AG10803 (cell line): ENCODE data around the gene ARL3.

ENCODE experiments used
- DNase-seq: peaks from one replicate; pipeline ENCODE4 v3.0.0; 2010; ENCODE audit warnings: low read depth
- H3K4me3 ChIP-seq: 2 replicates; pipeline ENCODE4 v1.5.1; 2011; ENCODE audit warnings: mild to moderate bottlenecking, low read length, control low read depth
- TF ChIP-seq, protein P1 (sequence below): conservative IDR thresholded peaks from 2 replicates; pipeline ENCODE4 v1.5.1; 2011; ENCODE audit warnings: mild to moderate bottlenecking, low read length, control low read depth, inconsistent platforms

The ARL3 gene

DNA sequence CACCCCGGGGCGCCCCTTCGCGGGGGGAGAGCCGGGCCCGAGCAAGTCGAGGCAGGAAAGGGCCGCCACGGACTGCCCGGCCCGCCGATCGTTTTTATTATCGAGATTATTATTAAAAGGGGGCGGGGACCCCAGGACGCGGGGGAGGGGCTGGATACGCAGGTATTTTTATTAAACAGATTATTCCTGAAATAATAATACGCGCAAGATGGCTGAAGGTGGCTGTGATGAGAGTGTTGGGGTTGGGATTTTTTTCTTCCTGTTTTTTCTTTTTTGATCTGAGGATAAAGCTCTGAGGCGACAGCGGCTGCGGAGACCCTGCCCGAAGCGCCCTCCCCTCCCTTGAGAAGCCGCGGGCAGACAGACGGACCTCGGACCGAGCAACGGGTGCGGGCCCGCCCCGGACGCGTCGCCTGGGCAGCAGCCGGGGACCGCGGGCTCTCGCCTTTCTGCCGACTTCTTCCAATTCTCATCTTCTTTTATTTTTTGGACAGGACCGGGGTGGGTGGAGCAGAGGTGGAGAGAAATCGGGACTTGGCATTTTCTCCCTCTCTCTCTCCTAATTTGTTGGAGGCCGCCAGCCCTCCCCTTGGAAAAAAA lies 71.4 kb downstream of the ARL3 start:
- peak overlapping the region; percentile 97 for H3K4me3 ChIP-seq
- TF ChIP-seq, protein P1, sequence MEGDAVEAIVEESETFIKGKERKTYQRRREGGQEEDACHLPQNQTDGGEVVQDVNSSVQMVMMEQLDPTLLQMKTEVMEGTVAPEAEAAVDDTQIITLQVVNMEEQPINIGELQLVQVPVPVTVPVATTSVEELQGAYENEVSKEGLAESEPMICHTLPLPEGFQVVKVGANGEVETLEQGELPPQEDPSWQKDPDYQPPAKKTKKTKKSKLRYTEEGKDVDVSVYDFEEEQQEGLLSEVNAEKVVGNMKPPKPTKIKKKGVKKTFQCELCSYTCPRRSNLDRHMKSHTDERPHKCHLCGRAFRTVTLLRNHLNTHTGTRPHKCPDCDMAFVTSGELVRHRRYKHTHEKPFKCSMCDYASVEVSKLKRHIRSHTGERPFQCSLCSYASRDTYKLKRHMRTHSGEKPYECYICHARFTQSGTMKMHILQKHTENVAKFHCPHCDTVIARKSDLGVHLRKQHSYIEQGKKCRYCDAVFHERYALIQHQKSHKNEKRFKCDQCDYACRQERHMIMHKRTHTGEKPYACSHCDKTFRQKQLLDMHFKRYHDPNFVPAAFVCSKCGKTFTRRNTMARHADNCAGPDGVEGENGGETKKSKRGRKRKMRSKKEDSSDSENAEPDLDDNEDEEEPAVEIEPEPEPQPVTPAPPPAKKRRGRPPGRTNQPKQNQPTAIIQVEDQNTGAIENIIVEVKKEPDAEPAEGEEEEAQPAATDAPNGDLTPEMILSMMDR, result no peak
- DNase-seq, result peak; percentile 85

DNA sequence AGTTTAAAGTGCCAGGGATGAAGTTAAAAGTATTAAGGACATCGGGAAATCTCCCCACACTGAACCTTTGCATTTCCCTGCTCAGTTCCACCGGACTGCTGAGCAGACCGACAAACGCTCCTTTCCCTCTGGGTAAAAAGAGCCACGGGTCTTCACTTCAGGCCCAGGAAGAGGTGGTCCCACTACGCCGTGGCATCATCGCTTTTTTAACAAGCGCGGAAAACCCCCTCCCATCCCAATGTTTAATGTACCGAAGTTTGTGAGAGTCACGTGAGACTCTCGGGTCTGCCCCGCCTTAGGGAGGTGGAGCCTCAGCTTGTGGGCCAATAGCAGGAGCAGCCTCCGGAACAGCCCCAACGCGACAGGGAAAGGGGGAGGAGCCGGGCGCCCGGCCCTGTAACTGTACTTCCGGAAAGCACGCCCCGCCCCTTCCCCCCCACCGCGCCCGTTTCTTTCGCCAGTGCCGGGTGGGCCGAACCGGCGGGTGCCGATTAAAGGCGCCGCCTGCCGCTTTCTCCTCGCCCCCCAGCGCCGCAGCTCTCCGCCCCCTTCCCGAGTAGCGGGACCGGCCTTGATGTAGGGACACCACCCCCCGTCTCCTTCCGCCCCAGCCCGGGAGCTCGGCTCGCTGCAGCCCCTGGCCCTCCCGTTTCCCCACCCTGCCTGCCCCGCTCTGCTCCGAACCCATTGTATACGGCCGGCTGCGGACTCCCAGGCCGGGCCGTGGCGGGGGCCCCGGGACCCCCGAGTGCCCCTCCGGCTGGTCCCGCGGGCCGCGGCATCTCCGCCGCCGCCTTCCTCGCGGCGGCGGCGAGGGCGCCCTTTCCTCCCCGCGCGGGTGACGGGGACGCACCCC lies 72.1 kb downstream of the ARL3 start:
- H3K4me3 ChIP-seq, result peak overlapping the region; percentile 97
- peak; percentile 96 for DNase-seq
- TF ChIP-seq, protein P1, result no peak

DNA sequence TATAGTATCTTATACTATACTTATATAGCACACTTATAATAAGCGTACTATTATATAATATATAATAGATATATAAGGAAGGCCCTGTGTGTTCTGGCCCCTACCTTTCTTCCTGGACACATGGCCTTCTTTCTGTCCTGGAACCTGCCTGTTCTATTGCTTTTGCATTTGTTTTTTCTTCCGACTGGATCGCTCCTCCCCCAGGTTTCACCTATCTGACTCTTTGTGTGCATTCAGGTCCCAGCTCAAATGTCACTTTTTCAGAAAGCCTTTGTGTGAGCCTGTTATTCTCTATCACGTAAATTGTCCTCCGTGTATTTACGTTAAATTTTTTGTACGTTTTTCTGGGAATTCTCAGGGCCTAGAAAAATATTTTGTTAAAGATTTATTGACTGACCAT lies 72.8 kb downstream of the ARL3 start:
- TF ChIP-seq, protein P1, result no peak

DNA sequence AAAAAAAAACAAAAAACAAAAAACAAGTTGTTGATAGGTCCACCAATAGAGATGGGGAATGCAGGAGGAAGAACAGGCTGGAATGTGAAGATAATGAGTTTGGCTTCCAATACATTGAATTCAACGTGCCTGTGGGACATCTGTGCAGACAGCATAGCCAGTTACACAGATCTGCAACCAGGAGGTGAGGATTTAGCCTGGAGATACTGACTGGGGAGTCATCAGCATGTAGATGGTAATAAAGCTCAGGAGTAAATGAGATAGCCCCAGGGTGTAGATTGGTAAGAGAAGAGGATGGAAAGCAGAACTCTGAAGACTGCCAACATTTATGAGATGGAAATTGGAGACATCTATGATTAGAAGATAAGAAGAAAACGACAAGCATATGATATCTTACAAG lies 74.7 kb downstream of the ARL3 start:
- TF ChIP-seq, protein P1, result no peak
- no peak for DNase-seq
- no peak overlapping the region for H3K4me3 ChIP-seq

More for the DNA sequence above, 72.8 kb downstream of the ARL3 start:
- no peak for DNase-seq
- H3K4me3 ChIP-seq, result no peak overlapping the region

DNA sequence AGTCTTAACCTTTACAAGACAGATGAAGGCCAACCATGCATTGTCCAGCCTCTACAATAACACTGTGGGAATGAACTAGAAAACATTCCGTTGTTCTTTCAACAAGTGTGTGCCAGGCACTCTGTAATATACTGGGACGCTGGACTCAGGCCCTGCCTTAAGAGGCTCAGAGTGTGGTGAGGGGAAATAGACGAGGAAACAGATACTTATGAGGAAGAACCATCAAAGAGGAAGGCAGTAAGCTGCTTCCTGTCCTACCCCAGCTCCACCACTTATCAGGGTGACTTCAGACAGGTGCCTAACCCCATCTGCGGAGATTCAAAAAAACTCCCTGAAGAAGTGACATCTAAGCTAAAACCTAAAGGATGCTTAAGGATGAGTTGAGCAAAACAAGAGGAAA lies 78.8 kb downstream of the ARL3 start:
- TF ChIP-seq, protein P1, result no peak
- H3K4me3 ChIP-seq, result no peak overlapping the region
- DNase-seq, result no peak

DNA sequence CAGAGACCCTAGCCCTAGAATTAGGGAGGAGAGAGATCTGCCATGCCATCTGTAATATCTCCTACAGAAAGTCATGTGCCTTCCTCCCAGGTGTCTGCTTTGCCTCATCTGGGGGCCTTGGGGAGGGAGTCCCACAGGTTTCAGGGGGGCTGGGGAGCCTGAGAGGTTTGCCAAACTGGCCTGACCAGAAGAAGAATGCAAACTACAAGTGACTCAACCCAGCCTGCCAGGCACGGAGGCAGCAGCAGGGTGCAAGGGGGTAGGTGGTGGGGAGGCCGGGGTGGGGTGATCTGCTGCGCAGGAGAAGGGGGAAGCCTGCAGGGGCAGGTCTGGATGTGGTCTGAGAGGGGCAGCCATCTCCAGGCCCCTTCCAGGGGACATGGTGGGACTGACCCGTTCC lies 79.5 kb downstream of the ARL3 start:
- TF ChIP-seq, protein P1, result no peak
- DNase-seq, result no peak
- no peak overlapping the region for H3K4me3 ChIP-seq

DNA sequence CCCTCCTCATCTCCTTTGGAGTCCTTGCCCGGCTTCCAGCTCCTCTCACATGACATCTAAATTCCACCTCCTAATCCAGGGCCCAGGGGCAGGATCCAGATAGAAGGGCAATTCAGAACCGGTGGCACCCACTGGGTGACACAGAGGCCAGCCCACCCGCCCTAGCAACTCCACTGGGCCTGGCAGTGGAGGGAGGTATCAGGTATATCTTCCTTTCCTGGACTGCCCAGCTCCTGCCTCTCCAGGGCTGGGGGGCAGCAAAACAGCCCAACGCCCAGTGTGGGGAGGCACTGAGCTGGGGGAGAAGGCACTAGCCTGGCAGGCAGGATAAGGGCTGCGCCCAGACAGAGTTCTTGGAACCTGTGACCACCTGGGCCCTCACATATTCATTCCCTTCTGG lies 80.3 kb downstream of the ARL3 start:
- TF ChIP-seq, protein P1, result no peak
- DNase-seq, result no peak

More for the DNA sequence above, 80.3 kb downstream of the ARL3 start:
- no peak overlapping the region for H3K4me3 ChIP-seq
